Measurements from ENCODE around the gene KRTAP1-4. TPM values are rescaled to one million over a fixed set of nuclear protein-coding genes. Genes with fewer than 3 reads are reported as not detected.
"Not testable (repeated sequence)": the region's sequence is repeated elsewhere in the genome, so short reads cannot be mapped to it uniquely, and the experiment has no call there.

KRTAP1-4 gene
- total RNA-seq, 1 donor from 2014 or later: not detected

DNA sequence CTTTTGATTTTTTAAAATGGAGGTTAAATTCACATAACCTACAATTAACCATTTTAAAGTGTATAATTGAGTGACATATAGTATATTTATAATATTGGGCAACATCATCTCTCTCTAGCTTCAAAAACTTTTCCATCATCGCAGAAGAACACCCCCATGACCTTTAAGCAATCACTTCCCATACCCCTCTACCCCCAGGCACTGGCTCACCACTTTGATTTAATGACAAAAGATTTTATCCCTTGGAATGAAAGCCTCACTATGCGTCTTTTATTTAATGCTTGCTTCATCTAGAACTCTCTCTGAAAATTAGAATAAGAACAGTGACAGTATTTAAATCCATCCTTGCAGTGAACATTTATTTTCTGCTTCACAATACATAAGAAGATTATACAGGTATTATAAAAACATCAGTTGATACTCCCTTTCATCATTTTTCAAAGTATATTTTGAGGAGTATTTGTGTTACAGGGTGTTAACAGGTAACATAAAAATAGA is 7.9 kb upstream of the KRTAP1-4 start:
- intact Hi-C loops (cut with micrococcal nuclease): no loop called here
- Mint-ChIP-seq H3K4me1 (ENCODE audit: low read depth) (no peaks in the 10 kb centered on the region), H3K36me3 (ENCODE audit: low read depth) (no peaks in the 10 kb centered on the region), H3K27ac (no peak overlapping the region), H3K27me3 (ENCODE audit: low read depth) (peaks cover 6% of the 10 kb centered on the region), H3K9me3 (no peaks in the 10 kb centered on the region), H3K4me3 (ENCODE audit: low read depth) (no peak overlapping the region)
- DNase-seq (ENCODE audit: low spot score): no peak

DNA sequence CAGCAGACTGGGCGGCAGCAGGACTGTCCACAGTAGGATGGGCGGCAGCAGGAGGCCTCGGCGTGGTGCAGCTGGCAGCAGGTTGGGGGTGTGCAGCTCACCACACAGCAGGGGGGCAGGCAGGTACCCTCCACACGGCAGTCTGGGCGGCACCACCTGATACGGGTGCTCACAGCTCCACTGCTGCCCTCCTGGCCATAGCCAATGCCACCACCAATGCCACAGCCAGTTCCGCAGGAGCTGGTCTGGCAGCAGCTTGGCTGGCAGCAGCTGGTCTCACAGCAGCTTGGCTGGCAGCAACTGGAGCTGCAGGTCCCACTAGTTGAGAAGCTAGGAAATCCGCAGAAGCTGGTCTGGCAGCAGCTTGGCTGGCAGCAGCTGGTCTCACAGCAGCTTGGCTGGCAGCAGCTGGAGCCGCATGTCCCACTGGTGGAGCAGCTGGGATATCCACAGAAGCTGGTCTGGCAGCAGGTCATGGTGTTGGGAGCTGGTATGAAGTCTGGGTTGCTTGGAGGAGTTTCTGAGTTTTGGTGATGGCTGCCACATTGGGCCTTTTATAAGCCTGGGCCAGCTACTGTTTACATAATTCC is 4.4 kb upstream of the KRTAP1-4 start, which contains the start of gene KRTAP1-3:
Gene KRTAP1-3, minus strand, starts transcription at position 529 of the 590 bp plus-strand sequence. Its CDS starts 53 bp downstream, at position 476.
- DNase-seq (ENCODE audit: low spot score); H3K36me3 Mint-ChIP-seq (ENCODE audit: low read depth); H3K27ac Mint-ChIP-seq; H3K4me1 Mint-ChIP-seq (ENCODE audit: low read depth); intact Hi-C loops (cut with micrococcal nuclease); H3K4me3 Mint-ChIP-seq (ENCODE audit: low read depth); H3K9me3 Mint-ChIP-seq: not testable (repeated sequence)
- H3K27me3 Mint-ChIP-seq (ENCODE audit: low read depth): peaks cover 14% of the 10 kb centered on the region

DNA sequence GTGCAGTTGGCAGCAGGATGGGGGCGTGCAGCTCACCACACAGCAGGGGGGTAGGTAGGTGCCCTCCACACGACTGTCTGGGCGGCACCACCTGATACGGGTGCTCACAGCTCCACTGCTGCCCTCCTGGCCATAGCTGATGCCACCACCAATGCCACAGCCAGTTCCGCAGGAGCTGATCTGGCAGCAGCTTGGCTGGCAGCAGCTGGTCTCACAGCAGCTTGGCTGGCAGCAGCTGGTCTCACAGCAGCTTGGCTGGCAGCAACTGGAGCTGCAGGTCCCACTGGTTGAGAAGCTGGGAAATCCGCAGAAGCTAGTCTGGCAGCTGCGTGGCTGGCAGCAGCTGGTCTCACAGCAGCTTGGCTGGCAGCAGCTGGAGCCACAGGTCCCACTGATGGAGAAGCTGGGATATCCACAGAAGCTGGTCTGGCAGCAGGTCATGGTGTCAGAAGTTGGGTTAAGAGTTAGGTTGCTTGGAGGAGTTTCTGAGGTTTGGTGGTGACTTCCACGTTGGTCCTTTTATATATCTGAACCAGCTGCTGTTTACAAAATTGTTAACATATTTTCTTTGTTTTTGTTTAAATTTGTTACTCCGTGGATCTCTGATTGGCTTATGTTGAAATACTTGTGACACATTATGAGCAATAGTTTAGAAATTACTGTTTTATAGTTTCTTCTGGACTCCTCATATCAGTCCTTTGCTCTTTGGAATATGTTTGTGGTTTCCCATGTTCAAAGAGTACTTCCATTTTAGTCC is 3.1 kb downstream of the KRTAP1-4 start, which contains the start of gene KRTAP1-5:
Gene KRTAP1-5, minus strand, starts transcription at position 494 of the 757 bp plus-strand sequence. Its CDS starts 53 bp downstream, at position 441.
- Mint-ChIP-seq H3K27me3 (ENCODE audit: low read depth) (peaks cover 15% of the 10 kb centered on the region), H3K9me3 (no peaks in the 10 kb centered on the region), H3K4me1 (ENCODE audit: low read depth) (no peaks in the 10 kb centered on the region), H3K36me3 (ENCODE audit: low read depth) (no peaks in the 10 kb centered on the region), H3K4me3 (ENCODE audit: low read depth) (no peak within 1 kb of the TSS), H3K27ac (no peak within 1 kb of the TSS)
- no peak for DNase-seq (ENCODE audit: low spot score)
- intact Hi-C loops (cut with micrococcal nuclease): no loop called here

DNA sequence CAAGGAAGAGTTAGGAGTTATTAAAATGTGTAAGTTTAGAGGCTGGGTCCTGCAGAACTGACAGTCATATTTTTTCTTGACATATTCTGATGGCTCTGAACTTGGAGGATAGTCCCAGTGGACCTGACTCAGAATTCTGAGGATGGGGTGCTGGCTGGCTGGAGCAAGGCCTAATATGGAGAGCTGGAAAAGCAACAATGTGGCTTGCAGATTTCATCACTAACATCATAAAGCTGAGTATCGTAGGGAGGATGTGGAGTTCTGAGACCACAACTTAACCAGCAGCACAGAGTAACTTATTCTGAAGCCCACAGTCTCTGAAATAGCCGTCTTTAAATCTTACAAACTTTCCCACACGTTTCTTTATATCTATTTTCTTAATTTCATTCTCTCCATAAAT is 5.3 kb downstream of the KRTAP1-4 start:
- no peaks in the 10 kb centered on the region for H3K9me3 Mint-ChIP-seq
- no peaks in the 10 kb centered on the region for H3K4me1 Mint-ChIP-seq (ENCODE audit: low read depth)
- no peaks in the 10 kb centered on the region for H3K36me3 Mint-ChIP-seq (ENCODE audit: low read depth)
- no peak for DNase-seq (ENCODE audit: low spot score)
- H3K27me3 Mint-ChIP-seq (ENCODE audit: low read depth): peaks cover 8% of the 10 kb centered on the region
- intact Hi-C loops (cut with micrococcal nuclease): no loop called here
- no peak overlapping the region for H3K4me3 Mint-ChIP-seq (ENCODE audit: low read depth)
- no peak overlapping the region for H3K27ac Mint-ChIP-seq

DNA sequence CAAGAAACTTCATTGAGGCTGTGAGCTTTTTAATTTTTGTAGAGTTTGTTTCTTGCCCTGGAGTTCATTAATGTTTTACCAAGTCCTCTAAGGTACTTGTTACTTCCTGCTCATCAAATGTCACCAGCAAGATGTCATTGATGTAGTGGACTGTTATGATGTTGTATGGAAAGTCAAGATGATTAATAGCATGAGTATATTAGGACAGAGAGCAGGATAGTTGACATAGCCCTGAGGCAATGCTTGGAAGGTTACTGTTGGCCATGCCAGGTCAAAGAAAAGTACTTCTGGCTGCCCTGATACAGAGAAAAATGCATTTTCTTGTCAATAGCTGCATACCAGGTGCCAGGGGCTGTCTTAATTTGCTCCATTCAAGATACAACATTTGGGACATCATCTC is 9.7 kb downstream of the KRTAP1-4 start:
- no peak for DNase-seq (ENCODE audit: low spot score)
- no peaks in the 10 kb centered on the region for H3K36me3 Mint-ChIP-seq (ENCODE audit: low read depth)
- intact Hi-C loops (cut with micrococcal nuclease): no loop called here
- no peaks in the 10 kb centered on the region for H3K9me3 Mint-ChIP-seq
- no peak overlapping the region for H3K27ac Mint-ChIP-seq
- peaks cover 10% of the 10 kb centered on the region for H3K27me3 Mint-ChIP-seq (ENCODE audit: low read depth)
- H3K4me3 Mint-ChIP-seq (ENCODE audit: low read depth): no peak overlapping the region
- no peaks in the 10 kb centered on the region for H3K4me1 Mint-ChIP-seq (ENCODE audit: low read depth)

DNA sequence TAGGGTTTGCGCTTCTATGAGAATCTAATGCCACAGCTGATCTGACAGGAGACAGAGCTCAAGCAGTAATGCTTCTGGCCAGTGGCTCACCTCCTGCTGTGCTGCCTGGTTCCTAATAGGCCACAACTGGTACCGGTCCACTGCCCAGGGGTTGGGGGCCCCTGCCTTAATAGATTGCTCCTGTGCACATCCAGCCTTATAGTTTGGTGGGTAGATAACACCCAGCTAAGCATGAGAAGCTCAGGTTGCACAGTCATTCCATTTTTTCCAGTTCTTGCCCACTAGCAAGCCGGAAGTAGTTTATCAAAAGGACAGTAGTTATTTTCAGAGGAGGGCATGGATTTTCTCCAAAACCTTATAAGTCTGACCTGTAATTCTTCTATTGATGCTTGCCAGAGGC is 10.6 kb downstream of the KRTAP1-4 start:
- Mint-ChIP-seq H3K4me3 (ENCODE audit: low read depth) (no peak overlapping the region), H3K36me3 (ENCODE audit: low read depth) (no peaks in the 10 kb centered on the region), H3K27ac (no peak overlapping the region)

DNA sequence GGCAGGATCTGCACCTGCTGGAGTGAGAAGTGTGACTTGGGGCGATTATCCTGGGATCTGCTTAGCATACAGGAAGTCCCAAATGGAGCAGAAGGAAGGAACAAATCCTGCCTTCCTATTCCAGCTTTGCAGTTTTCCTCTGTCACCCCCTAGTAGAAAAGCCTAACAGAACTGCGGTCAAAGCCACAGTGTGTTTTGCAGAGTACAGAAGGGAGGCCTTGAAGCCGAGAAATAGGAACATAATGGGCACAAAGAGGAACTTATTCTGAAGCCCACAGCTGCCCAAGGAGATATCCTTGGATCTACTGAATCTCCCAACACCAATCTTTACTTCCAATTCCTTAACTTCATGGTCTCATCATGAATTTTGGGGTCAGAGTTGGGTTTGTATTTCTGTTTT is 11.5 kb downstream of the KRTAP1-4 start:
- H3K36me3 Mint-ChIP-seq (ENCODE audit: low read depth): no peaks in the 10 kb centered on the region
- no peaks in the 10 kb centered on the region for H3K9me3 Mint-ChIP-seq
- no peak overlapping the region for H3K4me3 Mint-ChIP-seq (ENCODE audit: low read depth)
- H3K27ac Mint-ChIP-seq: no peak overlapping the region
- DNase-seq (ENCODE audit: low spot score): no peak
- H3K4me1 Mint-ChIP-seq (ENCODE audit: low read depth): no peaks in the 10 kb centered on the region
- intact Hi-C loops (cut with micrococcal nuclease): no loop called here
- peaks cover 10% of the 10 kb centered on the region for H3K27me3 Mint-ChIP-seq (ENCODE audit: low read depth)

More for the DNA sequence above, 10.6 kb downstream of the KRTAP1-4 start:
- Mint-ChIP-seq H3K9me3 (no peaks in the 10 kb centered on the region), H3K4me1 (ENCODE audit: low read depth) (no peaks in the 10 kb centered on the region), H3K27me3 (ENCODE audit: low read depth) (peaks cover 10% of the 10 kb centered on the region)
- no peak for DNase-seq (ENCODE audit: low spot score)
- intact Hi-C loops (cut with micrococcal nuclease): no loop called here

DNA sequence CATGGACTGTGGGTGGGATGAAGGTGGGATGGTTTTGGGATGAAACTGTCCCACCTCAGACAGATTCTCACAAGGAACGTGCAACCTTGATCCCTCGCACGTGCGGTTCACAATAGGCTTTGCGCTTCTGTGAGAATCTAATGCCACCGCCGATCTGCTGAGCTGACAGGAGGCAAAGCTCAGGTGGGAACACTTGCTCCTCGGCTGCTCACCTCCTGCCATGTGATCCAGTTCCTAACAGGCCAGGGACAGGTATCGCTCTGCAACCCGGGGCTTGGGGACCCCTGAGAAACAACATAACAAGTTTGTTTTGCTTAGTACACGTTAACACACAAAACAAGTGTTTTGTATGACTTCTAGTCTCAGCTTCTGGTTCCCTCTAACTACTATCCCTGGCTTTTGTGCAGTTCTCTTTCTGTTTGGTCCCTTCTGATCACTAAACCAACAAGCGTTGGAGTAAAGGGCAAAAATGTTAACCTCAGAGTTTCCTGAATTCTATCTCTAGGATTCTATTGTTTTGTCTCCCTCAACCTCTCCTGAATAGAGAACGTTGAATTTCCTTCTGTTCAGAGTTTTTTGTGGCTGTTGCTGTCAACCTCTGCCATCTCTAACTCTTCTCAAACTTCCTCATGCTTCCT is 13.3 kb downstream of the KRTAP1-4 start:
- Mint-ChIP-seq H3K4me3 (ENCODE audit: low read depth) (no peak overlapping the region), H3K27me3 (ENCODE audit: low read depth) (peaks cover 12% of the 10 kb centered on the region), H3K4me1 (ENCODE audit: low read depth) (no peaks in the 10 kb centered on the region), H3K36me3 (ENCODE audit: low read depth) (no peaks in the 10 kb centered on the region), H3K27ac (no peak overlapping the region), H3K9me3 (no peaks in the 10 kb centered on the region)
- no peak for DNase-seq (ENCODE audit: low spot score)
- intact Hi-C loops (cut with micrococcal nuclease): no loop called here

DNA sequence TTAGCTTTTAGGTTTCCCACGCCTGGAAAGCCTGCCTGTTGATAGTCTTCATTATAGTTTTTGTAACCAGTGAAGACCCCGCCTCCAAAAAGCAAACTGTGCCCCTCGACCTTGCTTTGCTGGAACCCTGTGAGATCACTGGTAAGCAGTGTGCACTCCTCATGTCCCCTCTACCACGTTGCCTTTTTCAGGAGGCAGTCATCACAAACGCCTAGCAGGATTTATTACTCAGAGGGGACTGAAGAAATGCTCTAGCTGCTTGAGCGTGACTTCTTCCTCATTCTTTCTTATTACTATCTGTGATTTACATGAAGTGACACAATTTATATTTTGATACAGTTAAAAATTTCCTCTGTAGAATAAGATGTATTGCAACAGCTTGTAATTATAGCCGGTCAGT is 14.5 kb downstream of the KRTAP1-4 start:
- intact Hi-C loops (cut with micrococcal nuclease): no loop called here
- Mint-ChIP-seq H3K27ac (no peak overlapping the region), H3K9me3 (no peaks in the 10 kb centered on the region), H3K4me3 (ENCODE audit: low read depth) (no peak overlapping the region), H3K4me1 (ENCODE audit: low read depth) (no peaks in the 10 kb centered on the region), H3K36me3 (ENCODE audit: low read depth) (no peaks in the 10 kb centered on the region), H3K27me3 (ENCODE audit: low read depth) (peaks cover 16% of the 10 kb centered on the region)
- no peak for DNase-seq (ENCODE audit: low spot score)

DNA sequence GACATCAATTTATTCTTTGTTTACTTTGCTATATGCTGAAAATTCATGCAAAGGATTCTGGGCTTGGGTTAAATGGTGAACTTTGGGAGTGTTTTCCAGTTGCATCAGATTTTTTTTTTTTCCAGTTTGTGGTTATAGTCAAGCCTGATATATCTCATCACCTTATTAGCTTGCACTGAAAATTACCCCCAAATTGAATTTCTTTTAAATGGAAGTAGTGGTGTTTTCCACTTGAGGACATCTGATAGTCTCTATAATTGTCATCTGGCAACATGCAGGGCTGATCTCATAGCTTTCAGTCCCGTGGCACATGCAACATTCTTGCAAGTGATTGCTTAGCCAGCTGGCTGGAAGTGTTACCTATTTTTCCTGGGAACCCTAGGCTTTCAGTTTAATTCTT is 16.4 kb downstream of the KRTAP1-4 start:
- no peak overlapping the region for H3K27ac Mint-ChIP-seq
- DNase-seq (ENCODE audit: low spot score): no peak
- H3K27me3 Mint-ChIP-seq (ENCODE audit: low read depth): peaks cover 18% of the 10 kb centered on the region
- intact Hi-C loops (cut with micrococcal nuclease): no loop called here
- H3K4me1 Mint-ChIP-seq (ENCODE audit: low read depth): no peaks in the 10 kb centered on the region
- no peaks in the 10 kb centered on the region for H3K36me3 Mint-ChIP-seq (ENCODE audit: low read depth)
- no peaks in the 10 kb centered on the region for H3K9me3 Mint-ChIP-seq
- no peak overlapping the region for H3K4me3 Mint-ChIP-seq (ENCODE audit: low read depth)

DNA sequence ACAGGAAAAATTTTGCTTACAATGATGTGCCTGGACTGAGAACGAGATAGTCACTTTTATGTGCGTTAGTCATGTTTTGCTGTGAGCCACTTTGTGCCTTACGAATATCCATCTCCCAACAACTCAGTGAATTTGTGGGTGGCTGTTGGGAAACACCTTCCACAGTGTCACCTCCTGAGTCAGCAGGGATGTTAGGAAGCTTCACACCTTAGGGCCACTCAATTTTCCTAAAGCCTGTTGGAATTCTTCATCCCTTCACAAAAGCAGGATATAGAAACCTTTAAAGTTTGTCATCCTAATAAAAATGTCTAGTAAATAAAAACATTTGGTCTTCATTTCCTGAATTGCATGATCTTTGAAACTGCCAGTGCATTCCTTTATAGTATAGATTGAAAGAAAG is 16.8 kb downstream of the KRTAP1-4 start:
- peaks cover 18% of the 10 kb centered on the region for H3K27me3 Mint-ChIP-seq (ENCODE audit: low read depth)
- no peak overlapping the region for H3K27ac Mint-ChIP-seq
- no peaks in the 10 kb centered on the region for H3K9me3 Mint-ChIP-seq
- no peaks in the 10 kb centered on the region for H3K4me1 Mint-ChIP-seq (ENCODE audit: low read depth)
- intact Hi-C loops (cut with micrococcal nuclease): no loop called here
- DNase-seq (ENCODE audit: low spot score): no peak
- no peaks in the 10 kb centered on the region for H3K36me3 Mint-ChIP-seq (ENCODE audit: low read depth)
- no peak overlapping the region for H3K4me3 Mint-ChIP-seq (ENCODE audit: low read depth)

DNA sequence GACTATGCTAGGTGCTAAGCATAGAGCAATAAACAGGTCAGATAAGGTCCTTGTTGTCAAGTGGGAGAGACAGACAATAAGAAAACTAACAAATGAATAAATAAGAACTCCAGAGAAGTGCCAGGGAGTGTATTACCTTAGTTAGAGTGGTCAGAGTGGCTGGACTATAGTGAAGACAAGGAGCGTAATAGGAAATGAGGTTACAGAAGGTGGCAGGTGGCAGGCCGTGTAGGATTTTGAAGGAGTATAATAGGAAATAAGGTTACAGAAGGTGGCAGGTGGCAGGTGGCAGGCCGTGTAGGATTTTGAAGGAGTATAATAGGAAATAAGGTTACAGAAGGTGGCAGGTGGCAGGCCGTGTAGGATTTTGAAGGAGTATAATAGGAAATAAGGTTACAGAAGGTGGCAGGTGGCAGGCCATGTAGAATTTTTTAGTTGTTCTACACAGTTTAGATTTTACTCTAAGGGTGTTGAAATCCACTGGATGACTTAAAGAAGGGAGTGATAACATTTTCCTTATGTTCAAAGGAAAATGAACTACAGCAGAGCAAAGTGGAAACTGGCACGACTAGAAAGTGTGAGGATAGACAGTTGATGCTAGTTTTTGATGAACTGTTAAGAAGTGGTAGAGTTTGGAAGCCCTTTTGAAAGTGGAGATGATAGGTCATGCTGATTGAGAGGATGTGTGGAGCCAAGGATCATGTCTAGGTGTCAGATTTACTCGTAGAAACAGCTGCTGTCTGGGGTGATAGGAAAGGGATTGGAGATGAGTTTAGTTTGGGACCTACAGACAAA is 17.5 kb downstream of the KRTAP1-4 start:
- Mint-ChIP-seq H3K36me3 (ENCODE audit: low read depth) (no peaks in the 10 kb centered on the region), H3K9me3 (no peaks in the 10 kb centered on the region), H3K27ac (no peak overlapping the region), H3K4me1 (ENCODE audit: low read depth) (no peaks in the 10 kb centered on the region), H3K27me3 (ENCODE audit: low read depth) (peaks cover 15% of the 10 kb centered on the region), H3K4me3 (ENCODE audit: low read depth) (no peak overlapping the region)
- no peak for DNase-seq (ENCODE audit: low spot score)
- intact Hi-C loops (cut with micrococcal nuclease): no loop called here
